GM21619 (cell line): ENCODE results near the gene ADAMTS10.
"Not testable (repeated sequence)": the region's sequence is repeated elsewhere in the genome, so short reads cannot be mapped to it uniquely, and the experiment has no call there.

Experiments used
- ATAC-seq: cut with Tn5 transposase; IDR thresholded peaks from one replicate; pipeline ENCODE4 v1.9.1; 2021; ENCODE audit not compliant: unreplicated experiment

Gene ADAMTS10

DNA sequence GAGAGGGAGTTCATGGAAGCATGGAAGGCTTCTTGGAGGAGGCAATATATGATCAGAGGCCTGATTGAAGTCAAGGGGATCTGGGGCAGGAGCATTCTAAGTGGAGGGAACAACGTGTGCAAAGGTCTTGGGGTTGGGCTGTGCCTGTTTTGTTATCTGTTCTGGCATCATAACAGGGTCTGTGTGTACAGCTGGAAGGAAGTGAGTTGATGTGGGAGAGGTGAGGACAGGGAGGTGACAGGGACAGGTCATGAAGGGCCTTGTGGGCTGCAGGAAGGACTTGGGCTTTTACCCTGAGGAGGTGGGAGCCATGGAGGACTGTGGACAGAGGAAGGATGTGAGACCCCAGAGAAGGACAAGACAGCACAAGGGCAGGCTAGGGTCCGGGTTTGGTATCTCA lies 18.7 kb upstream of the ADAMTS10 start:
- no peak for ATAC-seq

DNA sequence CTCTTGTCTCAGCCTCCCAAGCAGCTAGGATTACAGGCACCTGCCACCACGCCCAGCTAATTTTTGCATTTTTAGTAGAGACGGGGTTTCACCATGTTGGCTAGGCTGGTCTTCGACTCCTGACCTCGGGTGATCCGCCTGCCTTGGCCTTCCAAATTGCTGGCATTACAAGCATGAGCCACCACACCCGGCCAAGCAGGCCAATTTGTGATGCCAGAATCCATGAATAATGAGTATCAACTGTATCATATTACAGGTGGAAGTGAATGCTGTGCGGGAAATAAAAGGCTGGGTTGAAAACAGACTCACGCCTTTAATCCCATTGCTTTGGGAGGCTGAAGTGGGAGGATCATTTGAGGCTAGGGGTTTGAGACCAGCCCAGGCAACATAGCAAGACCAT lies 16.3 kb upstream of the ADAMTS10 start:
- no peak for ATAC-seq

DNA sequence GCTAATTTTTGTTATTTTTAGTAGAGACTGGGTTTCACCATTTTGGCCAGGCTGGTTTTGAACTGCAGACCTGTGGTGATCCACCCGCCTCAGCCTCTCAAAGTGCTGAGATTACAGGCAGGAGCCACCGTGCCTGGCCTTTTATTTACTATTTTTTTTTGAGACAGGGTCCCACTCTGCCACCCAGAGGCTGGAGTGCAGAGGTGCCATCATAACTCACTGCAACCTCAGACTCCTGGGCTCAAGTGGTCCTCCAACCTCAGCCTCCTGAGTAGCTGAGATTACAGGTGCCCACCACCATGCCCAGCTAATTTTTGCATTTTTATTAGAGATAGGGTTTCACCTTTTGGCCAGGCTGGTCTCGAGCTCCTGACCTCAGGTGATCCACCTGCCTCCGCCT lies 12.4 kb upstream of the ADAMTS10 start:
- ATAC-seq: not testable (repeated sequence)

DNA sequence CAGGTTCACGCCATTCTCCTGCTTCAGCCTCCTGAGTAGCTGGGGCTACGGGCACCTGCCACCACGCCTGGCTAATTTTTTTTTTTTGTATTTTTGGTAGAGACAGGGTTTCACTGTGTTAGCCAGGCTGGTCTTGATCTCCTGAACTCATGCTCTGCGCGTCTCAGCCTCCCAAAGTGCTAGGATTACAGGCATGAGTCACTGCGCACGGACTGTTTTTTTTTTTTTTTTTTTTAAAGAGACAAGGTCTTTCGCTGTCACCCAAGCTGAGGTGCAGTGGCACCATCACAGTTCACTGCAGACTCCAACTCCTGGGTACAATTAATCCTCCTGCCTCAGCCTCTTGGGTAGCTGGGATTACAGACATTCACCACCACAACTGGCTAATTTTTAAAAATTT lies 8.2 kb upstream of the ADAMTS10 start:
- ATAC-seq: no peak

DNA sequence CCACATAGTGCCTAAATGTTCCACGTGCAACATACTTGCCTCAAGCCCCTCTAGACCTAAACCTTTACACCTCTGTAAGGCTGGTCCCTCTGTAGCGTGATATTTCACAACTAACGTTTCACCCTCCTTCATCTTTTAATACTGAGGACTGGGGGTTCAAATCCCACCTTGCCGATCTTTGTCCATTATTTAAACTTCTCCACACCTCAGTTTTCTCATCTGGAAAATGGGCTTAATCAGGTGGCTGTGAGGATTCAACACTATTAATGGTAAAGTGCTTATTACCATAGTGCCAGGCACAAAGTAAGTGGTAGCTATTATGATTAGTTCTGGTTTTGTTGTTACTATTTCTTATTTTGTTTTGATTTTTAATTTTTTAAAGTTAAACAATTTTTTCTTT lies 7.5 kb upstream of the ADAMTS10 start:
- ATAC-seq: no peak

DNA sequence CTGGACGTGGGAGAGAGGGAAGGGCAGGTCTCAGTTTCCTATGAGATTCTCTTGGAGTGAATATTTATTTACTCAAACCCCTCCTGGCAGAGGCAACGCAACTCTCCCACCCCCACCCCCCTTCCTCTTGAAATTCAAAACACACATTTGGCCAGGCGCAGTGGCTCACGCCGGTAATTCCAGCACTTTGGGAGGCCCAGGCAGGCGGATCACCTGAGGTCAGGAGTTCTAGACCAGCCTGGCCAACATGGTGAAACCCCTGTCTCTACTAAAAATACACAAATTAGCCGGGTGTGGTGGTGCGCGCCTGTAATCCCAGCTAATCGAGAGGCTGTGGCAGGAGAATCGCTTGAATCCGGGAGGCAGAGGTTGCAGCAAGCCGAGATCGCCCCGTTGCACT lies 6.8 kb upstream of the ADAMTS10 start:
- ATAC-seq: not testable (repeated sequence)

DNA sequence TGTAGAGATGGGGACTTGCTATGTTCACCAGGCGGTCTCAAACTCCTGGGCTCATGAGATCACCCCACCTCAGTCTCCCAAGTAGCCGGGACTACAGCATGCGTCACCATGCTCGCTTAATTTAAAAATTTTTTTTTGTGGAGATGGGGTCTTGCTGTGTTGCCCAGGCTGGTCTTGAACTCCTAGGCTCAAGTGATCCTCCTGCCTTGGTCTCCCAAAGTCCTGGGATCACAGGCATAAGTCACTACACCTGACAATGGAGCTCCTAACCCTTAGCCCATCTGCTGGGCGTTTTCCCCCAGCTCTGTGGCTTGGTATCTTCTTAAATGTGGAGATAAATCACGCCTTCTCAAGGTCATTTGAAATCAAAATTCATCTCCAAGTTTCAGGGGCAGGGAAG lies 6.3 kb upstream of the ADAMTS10 start:
- no peak for ATAC-seq

DNA sequence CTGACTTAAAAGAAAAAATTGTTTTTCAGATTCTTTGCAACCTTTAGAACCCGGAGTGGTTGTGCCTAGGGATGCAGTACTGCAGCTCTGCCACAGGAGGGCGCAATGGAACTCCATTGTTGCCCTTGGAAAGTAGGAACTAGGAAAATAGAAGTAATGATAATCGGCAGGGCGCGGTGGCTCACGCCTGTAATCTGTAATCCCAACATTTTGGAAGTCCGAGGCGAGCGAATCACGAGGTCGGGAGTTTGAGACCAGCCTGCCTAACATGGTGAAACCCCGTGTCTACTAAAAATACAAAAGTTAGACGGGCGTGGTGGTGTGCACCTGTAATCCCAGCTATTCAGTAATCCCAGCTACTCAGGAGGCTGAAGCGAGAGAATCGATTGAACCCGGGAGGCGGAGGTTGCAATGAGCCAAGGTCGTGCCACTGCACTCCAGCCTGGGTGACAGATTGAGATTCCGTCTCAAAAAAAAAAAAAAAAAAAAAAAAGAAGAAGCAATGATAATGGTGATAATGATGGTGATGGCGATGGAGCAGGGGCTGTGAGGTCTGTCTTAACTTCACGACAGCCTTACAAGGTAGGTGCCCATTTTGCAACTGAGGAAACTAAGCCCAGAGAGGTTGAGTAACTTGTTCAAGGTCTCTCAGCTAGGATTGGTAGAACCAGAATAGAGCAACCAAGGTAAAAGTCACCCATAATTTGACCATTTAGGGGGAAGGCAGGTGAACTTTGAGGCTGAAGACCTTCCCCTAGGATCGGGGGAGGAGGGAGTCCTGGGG lies 5.5 kb upstream of the ADAMTS10 start:
- ATAC-seq: no peak

DNA sequence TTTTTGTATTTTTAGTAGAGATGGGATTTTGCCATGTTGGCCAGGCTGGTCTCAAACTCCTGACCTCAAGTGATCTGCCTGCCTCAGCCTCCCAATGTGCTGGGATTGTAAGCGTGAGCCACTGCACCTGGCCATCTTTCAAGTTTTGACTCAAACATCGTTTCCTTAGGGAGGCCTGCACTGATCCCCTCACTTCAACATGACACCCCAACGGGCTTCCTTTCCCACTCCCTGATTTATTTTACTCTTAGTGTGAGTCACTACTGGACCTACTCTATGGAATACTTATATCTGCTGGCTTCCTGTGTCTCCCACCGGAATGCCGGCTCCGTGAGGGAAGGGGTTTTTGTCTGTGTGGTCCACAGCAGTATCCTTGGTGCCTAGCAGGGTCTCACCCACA lies 4.5 kb upstream of the ADAMTS10 start:
- no peak for ATAC-seq

DNA sequence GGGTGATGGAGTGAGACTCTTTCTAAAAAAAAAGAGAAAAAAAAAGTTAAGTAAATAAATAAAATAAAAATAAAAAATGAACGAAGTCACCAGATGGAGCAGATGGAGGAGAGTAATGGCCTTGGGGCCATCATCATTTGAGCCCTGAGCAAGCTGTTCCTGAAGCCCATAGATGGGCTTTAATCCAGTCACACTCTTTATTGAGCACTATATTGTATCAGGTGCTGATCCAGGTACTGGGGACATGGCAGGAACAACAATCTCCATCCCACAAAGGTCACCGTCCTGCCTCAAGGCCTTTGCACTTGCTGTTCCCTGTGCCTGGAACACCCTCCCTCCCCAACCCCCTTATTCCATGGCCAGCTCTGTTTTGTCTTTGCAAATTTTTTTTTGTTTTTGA lies 3.9 kb upstream of the ADAMTS10 start:
- ATAC-seq: no peak

DNA sequence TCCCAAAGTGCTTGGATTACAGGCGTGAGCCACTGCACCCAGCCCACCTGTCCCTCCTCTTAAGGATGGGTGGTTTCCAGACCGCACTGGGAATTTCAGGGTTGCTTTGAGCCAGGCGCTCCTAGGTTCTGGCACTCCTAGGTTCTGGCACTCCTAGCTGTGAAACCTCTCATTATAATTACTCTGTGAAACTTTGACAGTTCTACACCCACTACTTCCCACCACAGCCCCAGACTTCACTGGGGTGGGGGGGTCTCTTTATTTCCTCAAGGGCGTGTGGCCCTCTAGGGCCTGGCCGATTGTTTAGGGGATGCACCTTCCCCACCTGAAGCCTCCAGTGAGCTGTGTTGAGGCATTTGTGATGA lies 2.3 kb upstream of the ADAMTS10 start:
- no peak for ATAC-seq

DNA sequence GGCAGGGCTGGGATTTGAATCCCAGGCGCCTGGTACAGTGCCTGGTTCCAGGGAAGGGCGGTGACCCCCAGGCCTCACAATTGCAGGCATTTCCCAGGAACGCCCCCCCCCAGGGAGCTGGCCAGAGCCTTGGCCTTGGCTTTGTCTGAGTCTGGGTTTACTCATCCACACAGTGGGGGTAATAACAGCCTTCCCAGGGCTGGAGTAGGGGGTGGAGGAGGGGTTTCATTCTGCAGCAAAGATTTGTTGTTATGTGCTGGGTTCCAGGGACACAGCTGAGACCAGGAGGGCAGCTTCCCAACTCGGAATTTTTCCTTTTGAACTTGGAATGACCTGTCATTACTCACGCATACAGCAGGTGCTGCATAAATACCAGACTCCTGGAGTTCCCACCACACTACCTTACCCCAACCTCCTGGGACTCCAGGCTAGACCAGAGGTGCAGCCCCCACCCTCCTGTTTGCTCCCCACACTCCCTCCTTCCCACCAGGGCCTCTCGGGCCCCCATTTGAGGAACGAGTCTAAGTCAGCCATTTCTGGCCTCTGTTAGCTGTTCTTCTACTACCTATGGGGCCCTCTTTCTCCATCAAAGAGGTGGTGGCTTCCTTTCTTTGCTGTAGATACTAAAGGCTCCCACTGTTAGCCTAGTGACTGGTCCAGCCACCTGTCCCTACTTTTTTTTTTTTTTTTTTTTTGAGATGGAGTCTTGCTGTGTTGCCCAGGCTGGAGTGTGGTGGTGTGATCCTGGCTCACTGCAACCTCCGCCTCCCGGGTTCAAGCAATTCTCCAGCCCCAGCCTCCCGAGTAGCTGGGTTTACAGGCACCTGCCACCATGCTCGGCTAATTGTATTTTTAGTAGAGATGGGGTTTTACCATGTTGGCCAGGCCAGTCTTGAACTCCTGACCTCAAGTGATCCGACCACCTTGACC lies 1.6 kb upstream of the ADAMTS10 start:
- no peak for ATAC-seq

DNA sequence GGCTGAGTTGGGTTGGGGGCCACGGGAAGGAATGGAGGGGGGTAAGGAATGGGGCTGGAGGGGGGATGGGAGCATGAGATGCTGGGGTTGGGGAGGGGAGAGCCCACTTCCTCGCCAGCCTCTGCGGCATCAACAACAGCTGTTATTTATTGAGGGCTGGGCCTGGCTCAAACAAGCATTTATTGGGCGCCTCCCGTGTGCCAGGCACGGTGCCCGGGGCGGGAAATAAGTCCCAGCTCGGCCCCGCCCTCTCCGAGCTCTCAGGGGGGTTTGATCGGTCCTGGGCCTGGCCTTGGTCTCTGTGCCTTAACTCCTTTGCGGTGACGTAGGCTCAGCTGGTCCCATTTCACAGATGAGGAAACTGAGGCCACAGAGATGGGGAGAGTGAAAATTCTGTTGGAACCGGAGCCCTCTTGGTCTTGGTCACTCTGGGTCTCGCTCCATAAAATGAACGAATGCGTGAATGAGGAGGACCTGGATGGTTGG lies 919 bp upstream of the ADAMTS10 start:
- ATAC-seq: no peak

DNA sequence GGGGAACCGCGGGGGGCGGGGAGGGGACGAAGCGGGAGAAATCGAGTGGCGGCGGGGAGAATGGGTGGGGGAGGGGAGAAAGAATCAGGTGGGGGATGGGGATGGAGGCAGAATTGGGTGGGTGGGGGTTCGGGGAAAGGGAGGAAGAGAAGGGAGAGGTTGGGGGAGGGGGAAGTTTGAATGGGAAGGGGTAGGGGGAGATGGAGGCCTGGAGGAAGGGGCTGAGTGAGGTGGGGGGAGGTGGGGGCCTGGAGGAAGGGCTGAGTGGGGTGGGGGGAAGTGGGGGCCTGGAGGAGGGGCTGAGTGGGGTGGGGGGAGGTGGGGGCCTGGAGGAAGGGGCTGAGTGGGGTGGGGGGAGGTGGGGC lies 403 bp upstream of the ADAMTS10 start:
- ATAC-seq: no peak

DNA sequence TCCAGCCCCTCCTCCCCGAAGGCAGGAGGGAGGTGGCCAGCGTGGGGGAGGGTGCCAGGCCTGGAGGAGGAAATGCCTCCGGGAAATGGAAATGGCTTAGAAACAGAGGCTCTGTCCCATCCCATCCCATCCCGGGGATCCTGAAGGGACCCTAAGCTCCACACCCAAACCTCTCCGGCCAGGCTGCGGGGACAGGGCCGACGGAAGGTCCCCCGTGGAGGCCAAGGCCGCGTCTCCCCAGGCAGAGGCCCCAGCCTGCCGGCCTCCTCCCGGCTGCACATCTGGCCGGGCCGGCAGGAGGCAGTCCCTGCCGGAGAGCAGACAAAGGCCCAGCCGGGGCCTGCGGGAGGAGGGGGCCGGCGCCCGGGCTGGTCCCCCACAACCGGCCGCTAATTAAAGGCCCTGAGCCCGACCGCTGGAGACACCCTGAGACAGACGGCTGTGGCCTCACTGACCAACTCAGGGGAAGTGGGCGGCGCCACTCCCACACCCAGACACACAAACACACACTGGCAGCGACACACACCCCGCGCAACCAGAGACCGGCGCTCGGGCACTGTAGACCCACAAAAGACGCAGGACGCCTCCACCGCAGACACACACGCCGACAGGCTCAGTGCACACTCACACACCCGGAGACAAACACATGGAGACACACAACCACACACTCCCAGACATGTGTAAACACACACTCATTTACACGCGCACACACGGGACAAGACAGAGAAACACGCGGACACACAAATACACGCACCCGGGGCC lies 1.1 kb downstream of the ADAMTS10 start:
- no peak for ATAC-seq

DNA sequence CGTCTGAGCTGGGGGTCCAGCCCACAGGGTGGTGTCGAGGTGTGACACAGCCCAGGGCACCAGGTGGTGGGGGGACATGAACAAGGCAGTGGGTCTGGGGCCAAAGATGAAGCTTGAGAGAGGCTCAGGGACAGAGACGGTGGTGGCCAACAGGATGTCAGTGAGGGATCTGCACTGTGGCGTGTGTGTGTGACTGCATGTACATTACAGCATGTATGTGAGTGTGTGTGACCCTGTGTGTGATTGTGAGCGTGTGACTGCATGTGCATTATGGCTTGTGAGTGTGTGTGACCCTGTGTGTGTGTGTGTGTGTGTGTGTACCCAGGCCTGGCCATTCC lies 1.6 kb downstream of the ADAMTS10 start:
- no peak for ATAC-seq

DNA sequence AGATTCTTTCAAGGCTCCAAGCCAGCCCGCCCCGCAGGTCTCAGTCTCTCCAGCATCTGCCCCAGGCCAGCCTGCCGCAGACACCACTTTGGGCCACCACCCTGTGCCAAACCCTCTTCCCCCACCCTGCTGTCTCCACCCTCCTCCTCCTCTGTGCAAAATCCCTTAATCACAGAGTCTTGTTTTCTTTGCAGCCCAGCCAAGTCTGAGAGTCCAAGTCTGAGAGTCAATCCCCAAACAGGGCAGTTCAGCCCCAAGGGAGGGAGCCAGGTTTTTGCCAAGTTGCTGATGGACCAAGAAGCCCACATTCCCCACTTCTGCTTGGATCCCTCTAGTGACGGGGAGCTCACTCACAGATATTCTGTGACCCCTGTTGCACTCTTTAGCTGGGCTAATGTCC lies 3.1 kb downstream of the ADAMTS10 start:
- no peak for ATAC-seq

DNA sequence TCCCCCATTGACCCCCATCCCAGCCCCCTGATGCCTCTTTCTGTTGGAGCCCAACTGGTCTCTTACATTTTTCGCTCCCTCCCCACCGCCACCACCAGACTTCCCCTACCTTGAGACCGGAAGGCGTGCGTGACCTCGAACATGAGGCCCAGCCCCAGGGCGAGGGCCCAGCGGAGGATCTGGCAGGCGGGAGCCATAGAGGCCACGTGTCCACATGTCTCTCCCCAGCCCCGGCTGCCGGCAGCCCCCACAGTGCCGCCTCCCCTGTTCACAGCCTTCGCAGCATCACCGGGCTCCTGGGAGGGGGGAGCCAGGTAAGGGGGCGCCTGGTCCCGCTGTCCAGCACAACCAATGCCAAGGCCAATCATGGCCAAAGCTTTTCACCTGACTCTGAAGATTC lies 5.0 kb downstream of the ADAMTS10 start:
- ATAC-seq: no peak

DNA sequence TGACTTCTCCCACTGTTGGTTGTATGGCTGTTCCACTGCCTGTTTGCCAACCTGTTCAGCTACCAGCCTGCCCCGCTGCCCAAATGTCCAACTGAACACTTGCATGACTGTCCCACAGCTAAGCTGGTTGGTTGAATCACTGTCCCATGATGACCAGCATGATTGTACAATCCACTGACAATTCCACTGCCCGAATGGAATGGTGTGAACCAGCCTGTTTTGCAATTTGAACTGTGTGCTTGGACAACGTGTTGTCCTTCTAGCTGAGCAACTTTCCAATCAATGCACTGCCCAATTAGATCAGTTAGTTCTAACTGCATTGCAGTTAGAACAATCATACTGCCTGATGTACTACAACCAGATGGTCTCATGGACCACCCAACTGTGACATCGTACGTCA lies 8.7 kb downstream of the ADAMTS10 start:
- ATAC-seq: no peak

DNA sequence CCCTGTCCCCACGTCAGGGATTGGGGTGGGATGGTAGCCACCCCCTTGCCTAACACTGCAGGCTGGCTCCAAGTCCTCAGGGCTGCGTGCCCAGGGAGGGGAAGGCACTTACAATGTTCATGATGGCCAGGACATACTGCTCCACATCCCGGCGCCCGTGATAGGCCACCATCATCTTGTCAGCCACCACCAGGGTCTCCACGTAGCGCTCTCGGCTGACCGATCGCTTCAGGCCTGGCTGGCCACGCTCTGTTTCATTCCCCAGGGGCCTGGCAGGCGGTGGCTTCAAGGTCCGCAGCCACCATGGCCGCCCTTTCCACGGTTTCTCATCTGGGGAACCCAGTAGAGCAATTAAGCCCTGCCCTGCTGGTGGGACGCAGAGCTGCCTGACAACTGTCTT lies 9.7 kb downstream of the ADAMTS10 start:
- ATAC-seq: no peak

DNA sequence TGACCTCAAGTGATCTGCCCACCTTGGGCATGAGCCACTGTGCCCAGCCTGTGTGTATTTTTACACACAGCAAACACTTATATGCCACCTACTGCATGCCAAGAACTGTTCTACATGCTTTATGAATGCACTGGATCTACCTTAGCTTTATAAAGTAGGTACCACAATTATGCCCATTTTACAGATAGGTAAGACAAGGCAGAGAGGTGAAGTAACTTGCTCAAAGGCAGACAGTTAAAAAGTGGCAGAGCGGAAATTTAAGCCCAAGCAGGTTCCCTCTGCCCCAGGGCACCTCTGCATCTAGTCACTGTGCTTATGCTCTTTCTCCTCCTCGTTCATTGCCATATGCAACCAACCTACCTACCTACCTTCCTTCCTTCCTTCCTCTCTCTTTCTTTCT lies 10.5 kb downstream of the ADAMTS10 start:
- no peak for ATAC-seq

DNA sequence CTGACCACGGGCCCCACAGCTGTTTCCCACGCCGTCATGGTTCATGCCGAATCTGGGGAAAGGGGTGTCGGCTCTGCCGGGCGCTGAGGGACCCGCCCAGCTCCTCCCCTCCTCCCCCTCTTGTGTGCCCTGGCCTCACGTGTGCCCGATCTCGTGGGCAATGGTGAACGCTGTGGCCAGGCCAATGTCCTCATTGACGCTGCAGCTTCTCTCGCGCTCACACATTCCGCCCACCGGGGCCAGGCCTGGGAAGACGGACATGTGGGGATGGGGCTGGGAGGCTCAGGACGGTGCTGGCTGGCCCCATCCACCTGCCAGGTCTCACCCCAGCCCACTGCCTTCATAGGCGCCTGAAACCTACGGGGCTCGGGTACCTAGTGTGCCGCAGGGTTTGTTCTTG lies 14.3 kb downstream of the ADAMTS10 start:
- no peak for ATAC-seq
